Stimulated activated CD4-positive, alpha-beta T cell treated with anti-CD3 and anti-CD28 coated beads, Interleukin-15, amount 100 ng/mL, for 24 hours (primary cell): ENCODE results near the gene B4GALT6.

Experiments used
- DNase-seq: peaks from one replicate; pipeline ENCODE4 v3.0.0-alpha.2; 2020

B4GALT6 gene

GRCh38 chr18:31686986-31687928 is 2.9 kb upstream of the B4GALT6 start:
- DNase-seq: no peak

GRCh38 chr18:31686572-31686971 is 2.2 kb upstream of the B4GALT6 start:
- no peak for DNase-seq

- peak; percentile 77 for DNase-seq
These were observed 1.0 kb upstream of the B4GALT6 start for GRCh38 chr18:31685097-31686082.

- no peak for DNase-seq
These were observed 458 bp downstream of the B4GALT6 start for GRCh38 chr18:31683968-31684278.

GRCh38 chr18:31683106-31683505 is 1.3 kb downstream of the B4GALT6 start:
- DNase-seq: no peak

- DNase-seq: no peak
These were observed 3.4 kb downstream of the B4GALT6 start for GRCh38 chr18:31680831-31681568.

GRCh38 chr18:31680433-31680811 is 4.0 kb downstream of the B4GALT6 start:
- DNase-seq: no peak

- no peak for DNase-seq
These were observed 4.5 kb downstream of the B4GALT6 start for GRCh38 chr18:31679791-31680432.

GRCh38 chr18:31679133-31679742 is 5.1 kb downstream of the B4GALT6 start:
- no peak for DNase-seq

- DNase-seq: no peak
These were observed 6.0 kb downstream of the B4GALT6 start for GRCh38 chr18:31678425-31678824.

GRCh38 chr18:31677592-31677991 is 6.8 kb downstream of the B4GALT6 start:
- DNase-seq: no peak

- no peak for DNase-seq
These were observed 9.0 kb downstream of the B4GALT6 start for GRCh38 chr18:31675404-31675803.

- no peak for DNase-seq
These were observed 11.7 kb downstream of the B4GALT6 start for GRCh38 chr18:31672628-31673135.

- DNase-seq: no peak
These were observed 12.4 kb downstream of the B4GALT6 start for GRCh38 chr18:31671951-31672350.

- DNase-seq: no peak
These were observed 14.8 kb downstream of the B4GALT6 start for GRCh38 chr18:31669541-31669940.

GRCh38 chr18:31667185-31667584 is 17.2 kb downstream of the B4GALT6 start:
- DNase-seq: no peak

GRCh38 chr18:31666055-31666454 is 18.3 kb downstream of the B4GALT6 start:
- DNase-seq: no peak

- no peak for DNase-seq
These were observed 20.3 kb downstream of the B4GALT6 start for GRCh38 chr18:31664101-31664500.

GRCh38 chr18:31661965-31662364 is 22.4 kb downstream of the B4GALT6 start:
- DNase-seq: no peak

- DNase-seq: no peak
These were observed 23.6 kb downstream of the B4GALT6 start for GRCh38 chr18:31660763-31661162.

GRCh38 chr18:31659576-31660177 is 24.7 kb downstream of the B4GALT6 start:
- no peak for DNase-seq
